Right lobe of liver (tissue), 6 donors: ENCODE results near the gene PTH. TPM values are rescaled to one million over a fixed set of nuclear protein-coding genes. Genes with fewer than 3 reads are reported as not detected.
A peak's percentile ranks its signal among the peaks of the same experiment; 100 is the strongest.

Experiments used
- ATAC-seq, 4 donors: fragments of 200-7000 bp; cut with Tn5 transposase; one replicate each; pipeline ENCODE4 v1.9.1; 2020; ENCODE audit warnings: mild to moderate bottlenecking in 4 of 4, moderate library complexity in 4 of 4
- DNase-seq, 3 donors: peaks; one replicate each; pipeline ENCODE4 v3.0.0-alpha.2; 2020
- H3K27ac ChIP-seq, 3 donors: fragments of 200-600 bp; one replicate each; pipeline ENCODE4 v1.8.0; 2022
- H3K27me3 ChIP-seq, 2 donors: fragments of 200-600 bp; one replicate each; pipeline ENCODE4 v1.8.0; 2022
- H3K36me3 ChIP-seq, 4 donors: fragments of 200-600 bp; sonication (generic) in 1 of 4; one replicate each; pipeline versions ENCODE4 v1.5.1 to v1.8.0; 2017 to 2022; ENCODE audit warnings: control low read depth in 1 of 4
- H3K4me1 ChIP-seq, 4 donors: fragments of 200-600 bp; sonication (generic) in 1 of 4; one replicate each; pipeline versions ENCODE4 v1.5.1 to v1.8.0; 2017 to 2022; ENCODE audit warnings: control low read depth in 1 of 4
- H3K4me3 ChIP-seq, 3 donors: fragments of 200-600 bp; one replicate each; pipeline ENCODE4 v1.8.0; 2022
- H3K9me3 ChIP-seq, 4 donors: fragments of 200-600 bp; sonication (generic) in 1 of 4; one replicate each; pipeline versions ENCODE4 v1.5.1 to v1.8.0; 2017 to 2022; ENCODE audit warnings: control low read depth in 1 of 4
- CTCF ChIP-seq, 4 donors: fragments of 200-600 bp in 3 of 4; fragments of 450-650 bp in 1 of 4; IDR thresholded peaks; one replicate each; pipeline versions ENCODE4 v1.5.1 to v1.8.0; 2016 to 2022; ENCODE audit warnings: antibody characterized with exemption in 4 of 4, mild to moderate bottlenecking in 2 of 4
- POLR2A ChIP-seq: fragments of 450-650 bp; IDR thresholded peaks from one replicate; pipeline ENCODE4 v1.6.1; 2017; ENCODE audit warnings: antibody characterized with exemption, mild to moderate bottlenecking
- WGBS: methylation state at CpG from one replicate; pipeline ENCODE4 v1.1.6; 2018; ENCODE audit warnings: low coverage, low lambda C conversion rate; ENCODE audit not compliant: insufficient coverage; ENCODE audit errors: missing lambda C conversion rate; 5-methylcytosine and 5-hydroxymethylcytosine counted together
- intact Hi-C, 2 donors: fragments of 100-400 bp; cut with DNase I; formaldehyde crosslinking; loops; one replicate each; pipeline versions ENCODE4 v1.11.2 to v1.14.1; 2022
- total RNA-seq, 6 experiments: library from RNA; depleted of rRNA in 2 of 6; stranded (reverse); fragments of >200 nt in 2 of 6; fragmentation: NEBNext Ultra II Directional in 3 of 6; extraction: Animal tissue kit (Norgen Biotek cat#: 25700) in 3 of 6; gene quantifications; one replicate each; pipeline versions ENCODE4 v1.1.0 to v1.2.4, GENCODE V29; 2016 to 2023
- donor health status: DM: no; HTN: yes; CAD: no.
- donor health status: DM: no; HTN: no; CAD: no.
- donor health status: DM: no; HTN: no; CAD: no.
- donor health status: DM: no; HTN: yes; CAD: no.
- donor health status: DM: no; HTN: yes; CAD: no.

Gene PTH
- total RNA-seq, 6 experiments from 2014 or later: not detected

- no peaks in the 10 kb centered on the region for H3K4me1 ChIP-seq
- H3K36me3 ChIP-seq: no peaks in the 10 kb centered on the region
- DNase-seq (no peak), ATAC-seq (no peak)
- H3K27me3 ChIP-seq: no peaks in the 10 kb centered on the region
- intact Hi-C loops: no loop called here
- no peak overlapping the region for H3K27ac ChIP-seq
- no peaks in the 10 kb centered on the region for H3K9me3 ChIP-seq
- no peak for TF ChIP-seq CTCF (IDR thresholded peaks at IDR 0.05)
- TF ChIP-seq POLR2A: no peak
- 88% methylated on average over 1 of the region's 1 CpG for WGBS
- H3K4me3 ChIP-seq: no peak overlapping the region
These were observed 7.6 kb upstream of the PTH start for GRCh38 chr11:13503393-13503792.

- Histone ChIP-seq H3K27ac (no peak overlapping the region), H3K36me3 (no peaks in the 10 kb centered on the region), H3K27me3 (no peaks in the 10 kb centered on the region), H3K4me1 (no peaks in the 10 kb centered on the region), H3K9me3 (no peaks in the 10 kb centered on the region), H3K4me3 (no peak overlapping the region)
- TF ChIP-seq CTCF (IDR thresholded peaks at IDR 0.05): no peak
- no peak for TF ChIP-seq POLR2A
- 25% methylated on average over 1 of the region's 1 CpG for WGBS
- DNase-seq (no peak), ATAC-seq (no peak)
- intact Hi-C loops: no loop called here
These were observed 6.7 kb upstream of the PTH start for GRCh38 chr11:13502492-13502891.

GRCh38 chr11:13494051-13494450 lies 1.7 kb downstream of the PTH start:
- DNase-seq (no peak), ATAC-seq (no peak)
- Histone ChIP-seq H3K27me3 (no peaks in the 10 kb centered on the region), H3K4me1 (no peaks in the 10 kb centered on the region), H3K36me3 (no peaks in the 10 kb centered on the region), H3K27ac (no peak overlapping the region), H3K4me3 (no peak overlapping the region), H3K9me3 (no peaks in the 10 kb centered on the region)
- WGBS: 49% methylated on average over 3 of the region's 3 CpGs
- intact Hi-C loops: no loop called here
- no peak for TF ChIP-seq POLR2A

GRCh38 chr11:13487661-13488030 lies 8.2 kb downstream of the PTH start:
- Histone ChIP-seq H3K27me3 (no peaks in the 10 kb centered on the region), H3K4me1 (no peaks in the 10 kb centered on the region), H3K4me3 (peak overlapping the region in 2 of 3 donors; percentile 32 to 43), H3K36me3 (no peaks in the 10 kb centered on the region), H3K9me3 (no peaks in the 10 kb centered on the region), H3K27ac (no peak overlapping the region)
- 61% methylated on average over 5 of the region's 5 CpGs for WGBS
- peak; percentile 77 to 89 (median 88) for ATAC-seq
- no peak for TF ChIP-seq POLR2A
- TF ChIP-seq CTCF (IDR thresholded peaks at IDR 0.05): peak in 3 of 4 donors; percentile 7 to 39 (median 8)
- DNase-seq: no peak
- intact Hi-C loops: no loop called here

GRCh38 chr11:13486926-13487660 lies 8.7 kb downstream of the PTH start:
- DNase-seq (peak; percentile 70 to 76 (median 70)), ATAC-seq (peak; percentile 96 to 98 (median 97))
- no peak overlapping the region for H3K27ac ChIP-seq
- intact Hi-C loops: no loop called here
- peak overlapping the region in 2 of 3 donors; percentile 32 to 43 for H3K4me3 ChIP-seq
- no peaks in the 10 kb centered on the region for H3K36me3 ChIP-seq
- TF ChIP-seq CTCF (IDR thresholded peaks at IDR 0.05): peak; percentile 32 to 58 (median 35)
- no peak for TF ChIP-seq POLR2A
- H3K4me1 ChIP-seq: no peaks in the 10 kb centered on the region
- no peaks in the 10 kb centered on the region for H3K9me3 ChIP-seq
- no peaks in the 10 kb centered on the region for H3K27me3 ChIP-seq
- WGBS: 60% methylated on average over 11 of the region's 26 CpGs
